HUES6 (cell line): ENCODE results near the gene APEX2.

ENCODE experiments used
- H3K27ac ChIP-seq: 2 replicates; pipeline ENCODE4 v1.7.0; 2013; ENCODE audit warnings: low read depth, mild to moderate bottlenecking, low read length, inconsistent platforms
- H3K27me3 ChIP-seq: 2 replicates; pipeline ENCODE4 v1.6.1; 2013; ENCODE audit warnings: low read length; ENCODE audit not compliant: control insufficient read depth, insufficient read depth
- H3K36me3 ChIP-seq: 2 replicates; pipeline ENCODE4 v1.6.1; 2013; ENCODE audit warnings: low read length; ENCODE audit not compliant: control insufficient read depth, insufficient read depth
- H3K4me1 ChIP-seq: 2 replicates; pipeline ENCODE4 v1.6.1; 2013; ENCODE audit warnings: low read length; ENCODE audit not compliant: control insufficient read depth, insufficient read depth
- H3K4me3 ChIP-seq: 2 replicates; pipeline ENCODE4 v1.5.1; 2013; ENCODE audit warnings: low read depth, low read length
- H3K9ac ChIP-seq: one replicate; pipeline ENCODE4 v1.6.1; 2013; ENCODE audit warnings: mild to moderate bottlenecking, low read length
- H3K9me3 ChIP-seq: 2 replicates; pipeline ENCODE4 v1.6.1; 2013; ENCODE audit warnings: low read depth, low read length; ENCODE audit not compliant: control insufficient read depth, insufficient read depth

APEX2 gene

GRCh38 chrX:54992911-54993622 lies 7.1 kb upstream of the APEX2 start:
- no peak overlapping the region for H3K4me3 ChIP-seq
- no peak overlapping the region for H3K9ac ChIP-seq
- no peaks in the 10 kb centered on the region for H3K36me3 ChIP-seq

GRCh38 chrX:54994099-54994498 lies 6.1 kb upstream of the APEX2 start, which contains the start of gene PFKFB1:
PFKFB1 (minus strand) TSS chrX:54994188; CDS start chrX:54994007, 181 bp downstream.
- Histone ChIP-seq H3K27me3 (peaks cover 5% of the 10 kb centered on the region; the same call in 1 of the 2 replicates), H3K4me3 (no peak within 1 kb of the TSS), H3K4me1 (no peaks in the 10 kb centered on the region), H3K36me3 (no peaks in the 10 kb centered on the region), H3K27ac (no peak within 1 kb of the TSS), H3K9ac (no peak within 1 kb of the TSS), H3K9me3 (peaks cover 5% of the 10 kb centered on the region; the same call in 1 of the 2 replicates)

More at GRCh38 chrX:54992911-54993622, 7.1 kb upstream of the APEX2 start:
- H3K27me3 ChIP-seq: peaks cover 5% of the 10 kb centered on the region; the same call in 1 of the 2 replicates
- H3K4me1 ChIP-seq: no peaks in the 10 kb centered on the region
- no peak overlapping the region for H3K27ac ChIP-seq
- H3K9me3 ChIP-seq: peaks cover 5% of the 10 kb centered on the region; the same call in 1 of the 2 replicates

GRCh38 chrX:54994668-54995351 lies 5.4 kb upstream of the APEX2 start:
- Histone ChIP-seq H3K36me3 (no peaks in the 10 kb centered on the region), H3K4me3 (no peak overlapping the region), H3K27ac (no peak overlapping the region), H3K9ac (no peak overlapping the region), H3K4me1 (no peaks in the 10 kb centered on the region), H3K27me3 (peaks cover 5% of the 10 kb centered on the region; the same call in 1 of the 2 replicates), H3K9me3 (peaks cover 5% of the 10 kb centered on the region; the same call in 1 of the 2 replicates)

- H3K9me3 ChIP-seq: peaks cover 5% of the 10 kb centered on the region; the same call in 1 of the 2 replicates
- no peaks in the 10 kb centered on the region for H3K4me1 ChIP-seq
- no peak overlapping the region for H3K4me3 ChIP-seq
- no peak overlapping the region for H3K9ac ChIP-seq
- peaks cover 5% of the 10 kb centered on the region; the same call in 1 of the 2 replicates for H3K27me3 ChIP-seq
- no peak overlapping the region for H3K27ac ChIP-seq
- no peaks in the 10 kb centered on the region for H3K36me3 ChIP-seq
These were observed 4.5 kb upstream of the APEX2 start for GRCh38 chrX:54995621-54996020.

- Histone ChIP-seq H3K36me3 (peaks cover 57% of the 10 kb centered on the region), H3K27ac (no peak overlapping the region), H3K27me3 (no peaks in the 10 kb centered on the region), H3K9ac (no peak overlapping the region), H3K9me3 (peaks cover 20% of the 10 kb centered on the region; the same call in 1 of the 2 replicates), H3K4me3 (no peak overlapping the region), H3K4me1 (no peaks in the 10 kb centered on the region)
These were observed 4.1 kb downstream of the APEX2 start for GRCh38 chrX:55004231-55004630.

- H3K27ac ChIP-seq: no peak overlapping the region
- no peaks in the 10 kb centered on the region for H3K4me1 ChIP-seq
- no peaks in the 10 kb centered on the region for H3K27me3 ChIP-seq
- H3K9ac ChIP-seq: no peak overlapping the region
- no peak overlapping the region for H3K4me3 ChIP-seq
- H3K36me3 ChIP-seq: peaks cover 57% of the 10 kb centered on the region
- peaks cover 21% of the 10 kb centered on the region; the same call in 1 of the 2 replicates for H3K9me3 ChIP-seq
These were observed 5.1 kb downstream of the APEX2 start for GRCh38 chrX:55005256-55005655.

- Histone ChIP-seq H3K36me3 (peaks cover 55% of the 10 kb centered on the region), H3K4me3 (no peak overlapping the region), H3K9me3 (peaks cover 19% of the 10 kb centered on the region; the same call in 1 of the 2 replicates), H3K4me1 (no peaks in the 10 kb centered on the region), H3K9ac (no peak overlapping the region), H3K27me3 (no peaks in the 10 kb centered on the region), H3K27ac (no peak overlapping the region)
These were observed 6.9 kb downstream of the APEX2 start for GRCh38 chrX:55006827-55007621.

- peaks cover 16% of the 10 kb centered on the region; the same call in 1 of the 2 replicates for H3K9me3 ChIP-seq
- no peak overlapping the region for H3K27ac ChIP-seq
These were observed 7.5 kb downstream of the APEX2 start for GRCh38 chrX:55007656-55008055.

GRCh38 chrX:55008571-55009358 lies 8.6 kb downstream of the APEX2 start:
- H3K4me1 ChIP-seq: no peaks in the 10 kb centered on the region
- peaks cover 38% of the 10 kb centered on the region for H3K36me3 ChIP-seq
- H3K9ac ChIP-seq: no peak overlapping the region
- H3K27ac ChIP-seq: no peak overlapping the region
- peaks cover 14% of the 10 kb centered on the region; the same call in 1 of the 2 replicates for H3K9me3 ChIP-seq
- H3K27me3 ChIP-seq: no peaks in the 10 kb centered on the region
- no peak overlapping the region for H3K4me3 ChIP-seq

More at GRCh38 chrX:55007656-55008055, 7.5 kb downstream of the APEX2 start:
- no peaks in the 10 kb centered on the region for H3K27me3 ChIP-seq
- no peaks in the 10 kb centered on the region for H3K4me1 ChIP-seq
- H3K36me3 ChIP-seq: peaks cover 49% of the 10 kb centered on the region
- H3K9ac ChIP-seq: no peak overlapping the region
- H3K4me3 ChIP-seq: no peak overlapping the region

GRCh38 chrX:55011294-55011693 lies 11.1 kb downstream of the APEX2 start:
- H3K27me3 ChIP-seq: no peaks in the 10 kb centered on the region

More at GRCh38 chrX:55011294-55011693, 11.1 kb downstream of the APEX2 start:
- Histone ChIP-seq H3K4me3 (no peak overlapping the region), H3K9ac (no peak overlapping the region), H3K27ac (no peak overlapping the region), H3K36me3 (peaks cover 13% of the 10 kb centered on the region), H3K9me3 (peaks cover 5% of the 10 kb centered on the region; the same call in 1 of the 2 replicates), H3K4me1 (no peaks in the 10 kb centered on the region)
